Panc1 (cell line): ENCODE data around the gene TRIB2.

Experiments
- CTCF ChIP-seq: fragments of 450-650 bp; IDR thresholded peaks from 2 replicates; pipeline ENCODE4 v1.5.1; 2017; ENCODE audit warnings: mild to moderate bottlenecking
- POLR2AphosphoS5 ChIP-seq: IDR thresholded peaks from 2 replicates; pipeline ENCODE4 v1.6.1; 2012; ENCODE audit warnings: mild to moderate bottlenecking, low read depth, low read length, moderate library complexity
- REST ChIP-seq, 2 experiments: IDR thresholded peaks; 2 replicates each; pipeline ENCODE4 v1.6.1; 2011 to 2012; ENCODE audit warnings: low read depth in 2 of 2, control low read depth in 1 of 2, low read length in 1 of 2, mild to moderate bottlenecking in 1 of 2, moderate library complexity in 1 of 2; ENCODE audit not compliant: insufficient read depth in 1 of 2
- SIN3A ChIP-seq: IDR thresholded peaks from 2 replicates; pipeline ENCODE4 v1.6.1; 2012; ENCODE audit warnings: low read depth, mild to moderate bottlenecking, low read length, moderate library complexity, borderline replicate concordance; ENCODE audit not compliant: insufficient read depth
- TCF7L2 ChIP-seq: IDR thresholded peaks from 2 replicates; pipeline ENCODE4 v1.6.1; 2011; ENCODE audit warnings: mild to moderate bottlenecking, low read depth, low read length, inconsistent platforms

- TF ChIP-seq CTCF (no peak), POLR2AphosphoS5 (no peak), TCF7L2 (no peak), REST (IDR thresholded peaks at IDR 0.05; ENCODE audit: insufficient read depth in 1 of 2, low read depth in 2 of 2, low read length in 1 of 2) (no peak), SIN3A (no peak)
Observed at GRCh38 chr2:12776521-12776961, 59.8 kb downstream of the TRIB2 start.
